HG03354 (cell line): ENCODE data around the gene CFAP61.

Experiments
- ATAC-seq: cut with Tn5 transposase; IDR thresholded peaks from one replicate; pipeline ENCODE4 v1.9.1; 2021; ENCODE audit warnings: mild to moderate bottlenecking; ENCODE audit not compliant: unreplicated experiment, poor library complexity, severe bottlenecking

Gene CFAP61

GRCh38 chr20:20406306-20406705, 354.0 kb downstream of the CFAP61 start:
- ATAC-seq: no peak

GRCh38 chr20:20407891-20408805, 355.8 kb downstream of the CFAP61 start:
- ATAC-seq: no peak

- ATAC-seq: no peak
Observed at GRCh38 chr20:20409331-20409730, 357.0 kb downstream of the CFAP61 start.
